ENCODE results near the gene MBP.
"Not testable (repeated sequence)": the region's sequence is repeated elsewhere in the genome, so short reads cannot be mapped to it uniquely, and the experiment has no call there.

Gene MBP

GRCh38 chr18:77042583-77042982, 90.0 kb downstream of the MBP start:
- DNase-seq, result no peak

- DNase-seq, result no peak
These were observed 93.1 kb downstream of the MBP start for GRCh38 chr18:77039196-77040130.

- no peak for DNase-seq
These were observed 94.3 kb downstream of the MBP start for GRCh38 chr18:77038182-77038858.

GRCh38 chr18:77037567-77037966, 95.0 kb downstream of the MBP start:
- DNase-seq, result no peak

GRCh38 chr18:77035380-77036187, 97.0 kb downstream of the MBP start:
- DNase-seq, result no peak

GRCh38 chr18:77033575-77033974, 99.0 kb downstream of the MBP start:
- DNase-seq, result no peak

- DNase-seq, result no peak
These were observed 100.3 kb downstream of the MBP start for GRCh38 chr18:77032181-77032701.

- no peak for DNase-seq
These were observed 100.9 kb downstream of the MBP start for GRCh38 chr18:77031662-77032061.

- DNase-seq, result no peak
These were observed 102.4 kb downstream of the MBP start for GRCh38 chr18:77030201-77030600.

- DNase-seq, result no peak
These were observed 106.7 kb downstream of the MBP start for GRCh38 chr18:77025831-77026363.

GRCh38 chr18:77025123-77025522, 107.5 kb downstream of the MBP start:
- no peak for DNase-seq

- no peak for DNase-seq
These were observed 108.1 kb downstream of the MBP start for GRCh38 chr18:77024476-77024875.

- DNase-seq, result no peak
These were observed 109.3 kb downstream of the MBP start for GRCh38 chr18:77023102-77023782.

GRCh38 chr18:77022556-77022955, 110.0 kb downstream of the MBP start:
- no peak for DNase-seq

GRCh38 chr18:77022116-77022515, 110.5 kb downstream of the MBP start:
- no peak for DNase-seq

- not testable (repeated sequence) for DNase-seq
These were observed 111.1 kb downstream of the MBP start for GRCh38 chr18:77021478-77021877.

- no peak for DNase-seq
These were observed 111.5 kb downstream of the MBP start for GRCh38 chr18:77021075-77021474.

GRCh38 chr18:77020561-77020960, 112.0 kb downstream of the MBP start:
- DNase-seq, result no peak

GRCh38 chr18:77019641-77020040, 112.9 kb downstream of the MBP start:
- no peak for DNase-seq

- DNase-seq, result not testable (repeated sequence)
These were observed 113.9 kb downstream of the MBP start for GRCh38 chr18:77018650-77019049.

GRCh38 chr18:77017355-77017754, 115.2 kb downstream of the MBP start:
- no peak for DNase-seq

GRCh38 chr18:77016936-77017335, 115.6 kb downstream of the MBP start:
- no peak for DNase-seq
